Mammary microvascular endothelial cell (primary cell): ENCODE data around the gene PTPRD. TPM values are rescaled to one million over a fixed set of nuclear protein-coding genes. Genes with fewer than 3 reads are reported as not detected.

Experiments used
- total RNA-seq: library from RNA; depleted of rRNA; stranded (reverse); fragments of >200 nt; gene quantifications from 2 replicates; pipeline ENCODE4 v1.2.3, GENCODE V29; 2015

Gene PTPRD
- total RNA-seq = 0.27 and 2.1 TPM in 2 replicates

GRCh38 chr9:10612641-10613398, at the start of gene PTPRD:
Gene PTPRD, minus strand, starts transcription at chr9:10613002.

